HG03159 (cell line): ENCODE data around the gene DIP2C.

Experiments used
- ATAC-seq: cut with Tn5 transposase; IDR thresholded peaks from one replicate; pipeline ENCODE4 v1.9.1; 2021; ENCODE audit warnings: mild to moderate bottlenecking, moderate library complexity; ENCODE audit not compliant: unreplicated experiment

DIP2C gene

DNA sequence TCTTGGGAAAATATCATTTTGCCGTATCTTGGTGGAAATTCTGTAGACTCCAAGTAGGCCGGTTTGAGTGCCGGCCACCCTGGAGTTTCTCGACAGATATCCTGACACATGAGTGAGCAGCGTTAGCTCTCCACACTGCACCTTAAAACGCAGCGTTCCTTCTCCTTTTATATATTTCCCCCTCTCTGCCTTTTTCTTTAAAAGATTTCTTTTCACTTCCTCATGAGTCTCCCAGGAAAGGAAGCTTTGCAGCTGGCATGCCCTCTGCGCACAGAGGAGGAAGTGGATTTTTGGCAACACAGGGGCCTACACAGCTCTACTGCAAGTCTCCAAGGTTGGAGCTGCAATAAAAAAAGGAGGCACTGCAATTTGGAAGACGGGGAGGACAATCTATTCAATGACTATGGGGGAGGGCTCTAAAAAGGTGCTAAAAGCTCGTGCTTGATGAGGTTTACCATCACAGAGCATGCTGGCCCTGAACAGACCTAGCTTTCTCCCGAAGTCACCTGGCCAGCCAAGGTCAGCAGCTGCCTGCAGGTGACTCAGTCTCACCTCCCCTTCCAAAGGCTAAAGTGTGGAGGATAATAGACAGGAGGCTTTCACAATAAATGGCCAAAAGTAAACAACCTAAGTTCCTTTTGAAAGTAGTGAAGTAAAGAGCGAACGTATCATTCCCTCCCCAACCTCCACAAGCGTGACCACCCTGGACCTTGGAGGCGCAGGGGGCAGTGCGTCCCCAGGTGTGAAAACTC is 301.4 kb downstream of the DIP2C start:
- no peak for ATAC-seq

DNA sequence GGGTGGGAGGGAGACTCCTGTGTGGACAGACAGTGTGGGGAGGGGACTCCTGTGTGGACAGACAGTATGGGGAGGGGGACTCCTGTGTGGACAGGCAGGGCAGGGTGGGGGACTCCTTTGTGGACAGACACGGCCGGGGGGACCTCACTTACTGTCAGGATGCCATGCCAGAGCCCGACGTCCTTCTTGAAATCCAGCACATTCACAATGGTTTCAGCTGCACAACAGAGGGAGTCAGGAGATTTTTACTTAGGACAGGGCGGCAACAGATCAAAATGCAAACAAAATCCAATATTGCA is 301.9 kb downstream of the DIP2C start:
- ATAC-seq, result no peak

DNA sequence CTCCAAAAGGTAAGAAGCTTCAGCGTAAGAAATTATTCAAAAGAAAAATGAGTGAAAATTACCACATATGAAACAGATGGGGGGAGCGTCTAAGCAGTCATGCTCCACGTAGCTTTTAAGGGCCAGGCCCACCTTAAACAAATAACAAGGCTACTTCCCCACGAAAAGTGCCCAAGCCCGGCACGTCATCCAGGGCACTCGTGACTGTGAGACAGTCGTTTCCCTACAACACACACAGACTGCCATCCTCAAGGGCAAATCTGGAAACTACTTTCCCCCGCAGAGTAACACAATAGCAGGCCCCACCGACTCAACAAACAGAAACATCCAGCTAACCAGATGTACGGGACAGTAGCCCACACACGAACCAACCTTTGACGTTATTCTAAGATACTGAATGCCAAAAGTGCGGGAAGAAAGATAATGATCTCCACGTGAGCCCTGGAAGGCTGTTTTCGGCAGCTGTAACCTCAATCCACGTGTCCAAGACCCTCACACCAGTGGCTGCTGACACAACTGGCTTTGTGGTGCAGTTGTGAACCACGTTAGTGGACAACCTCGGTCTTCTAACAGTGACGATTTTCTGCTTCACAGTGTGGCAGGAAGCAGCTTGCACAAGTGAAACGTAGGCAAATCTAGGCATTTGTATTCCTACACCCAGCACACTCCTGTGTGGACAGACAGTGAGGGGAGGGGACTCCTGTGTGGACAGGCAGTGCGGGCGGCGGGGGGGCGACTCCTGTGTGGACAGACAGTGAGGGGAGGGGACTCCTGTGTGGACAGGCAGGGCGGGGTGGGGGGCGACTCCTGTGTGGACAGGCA is 302.5 kb downstream of the DIP2C start:
- ATAC-seq, result no peak

DNA sequence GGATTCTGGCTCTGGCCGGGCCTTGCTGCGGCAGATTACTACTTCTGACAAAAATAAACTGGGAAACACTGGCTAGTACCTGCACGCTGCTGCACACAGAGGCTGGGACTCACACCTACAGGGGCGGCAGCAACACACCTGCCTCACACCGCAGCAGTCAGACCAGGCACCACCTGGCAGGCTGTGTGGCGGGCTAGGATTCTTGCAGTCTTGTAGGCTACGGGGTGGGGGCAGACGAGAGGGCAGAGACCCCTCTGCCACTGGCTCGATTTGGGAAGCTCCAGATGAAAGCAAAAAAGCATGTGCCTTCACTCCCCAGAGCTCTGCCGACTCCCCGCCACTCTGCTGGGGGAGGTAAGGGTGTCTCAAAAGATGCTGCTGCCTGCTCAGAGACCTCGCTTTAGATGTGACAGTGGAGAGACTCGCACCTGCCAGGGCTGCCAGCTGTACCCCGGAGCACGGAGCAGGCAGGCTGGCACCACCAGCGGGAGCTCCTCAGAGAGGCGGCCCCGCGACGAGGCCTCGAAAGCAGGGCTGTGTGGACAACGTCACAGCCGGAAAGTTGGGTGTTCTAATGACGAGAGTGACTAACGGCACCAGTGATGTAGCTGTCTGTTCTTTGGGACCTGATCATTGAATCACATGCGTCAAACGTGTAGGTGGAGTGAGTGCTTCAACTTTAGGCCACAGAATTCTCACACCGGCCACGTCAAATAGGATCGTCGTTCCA is 303.7 kb downstream of the DIP2C start:
- ATAC-seq, result no peak

DNA sequence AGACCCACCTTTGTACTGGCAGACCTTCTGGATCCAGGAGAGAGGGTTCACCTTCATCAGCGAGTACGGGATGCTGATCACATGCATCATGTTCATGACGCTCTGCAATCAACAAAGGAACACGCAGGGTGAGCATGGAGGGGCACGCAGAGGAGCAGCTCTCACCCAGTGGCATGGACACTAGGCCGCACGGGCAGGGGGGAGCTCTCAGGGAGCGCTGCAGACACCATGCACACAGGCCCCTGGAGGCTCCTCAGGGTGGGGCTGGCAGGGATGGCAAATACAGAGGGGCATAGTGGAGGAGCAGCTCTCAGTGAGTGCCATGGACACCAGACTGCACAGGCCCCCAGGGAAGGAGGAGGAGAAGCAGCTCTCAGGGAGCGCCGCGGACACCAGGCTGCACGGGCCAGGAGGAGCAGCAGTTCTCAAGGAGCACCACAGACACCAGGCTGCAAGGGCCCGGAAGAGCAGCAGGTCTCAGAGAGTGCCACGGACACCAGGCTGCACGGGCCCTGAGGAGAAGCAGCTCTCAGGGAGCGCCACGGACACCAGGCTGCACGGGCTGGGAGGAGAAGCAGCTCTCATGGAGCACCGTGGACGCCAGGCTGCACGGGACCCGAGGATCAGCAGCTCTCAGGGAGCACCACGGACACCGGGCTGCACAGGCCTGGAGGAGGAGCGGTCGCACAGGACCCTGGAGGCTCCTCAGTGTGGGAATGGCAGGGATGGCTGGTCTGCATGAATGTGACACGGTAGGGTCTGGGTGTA is 304.7 kb downstream of the DIP2C start:
- ATAC-seq, result no peak

DNA sequence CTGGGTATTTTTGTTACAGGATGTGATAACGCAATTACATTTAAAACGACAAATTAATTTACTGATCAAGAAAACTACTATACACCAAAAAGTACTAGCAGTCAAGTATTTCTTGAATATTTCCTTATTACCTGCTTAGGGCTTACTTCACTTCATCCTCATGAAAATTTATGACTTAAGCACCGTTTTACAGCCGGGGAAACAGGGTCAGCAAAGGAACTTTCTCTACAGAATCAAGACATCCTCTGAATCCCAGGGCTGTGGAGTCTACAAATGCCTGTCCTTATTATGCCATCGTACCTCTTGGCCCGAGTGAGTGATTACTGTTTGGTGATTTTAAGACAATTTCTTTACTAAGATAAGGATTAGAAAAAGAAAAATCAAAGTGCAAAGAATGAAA is 305.9 kb downstream of the DIP2C start:
- no peak for ATAC-seq

DNA sequence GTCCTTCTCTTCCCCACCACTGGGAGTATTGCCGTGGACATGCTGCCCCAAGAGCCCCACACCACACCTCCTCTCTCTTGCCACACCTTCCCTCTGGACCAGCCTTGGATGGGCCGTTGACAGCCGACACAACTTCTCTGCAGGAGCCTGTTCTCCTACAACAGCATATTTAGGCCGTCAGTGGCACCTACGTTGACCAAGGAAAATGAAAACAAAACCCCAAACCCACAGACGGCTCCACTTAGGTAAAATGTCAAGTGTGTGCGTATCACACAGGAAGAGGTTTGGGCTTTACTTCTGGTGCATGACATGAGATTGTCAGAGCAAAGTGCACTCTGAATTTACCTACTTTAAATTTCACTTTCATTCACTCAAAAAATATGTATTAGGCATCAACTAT is 307.7 kb downstream of the DIP2C start:
- no peak for ATAC-seq

DNA sequence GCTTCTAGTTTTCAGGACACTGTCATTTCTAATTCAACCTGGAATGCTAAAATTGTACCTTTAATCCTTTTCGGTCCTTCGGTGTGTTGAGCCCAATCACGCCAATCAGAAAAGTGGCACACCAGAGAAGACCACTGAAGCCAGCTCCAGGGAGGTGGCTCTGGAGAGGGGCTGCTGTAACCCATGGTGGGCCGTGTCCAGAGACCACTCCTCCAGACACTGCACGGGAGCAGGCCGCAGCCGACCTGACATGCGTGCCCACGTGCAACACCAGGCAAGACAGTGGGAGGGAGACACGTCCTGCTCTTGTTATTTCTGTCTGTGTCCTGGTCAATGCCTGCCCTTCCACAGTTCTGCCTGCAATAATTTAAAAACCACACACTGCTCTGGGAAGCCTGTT is 308.1 kb downstream of the DIP2C start:
- no peak for ATAC-seq

DNA sequence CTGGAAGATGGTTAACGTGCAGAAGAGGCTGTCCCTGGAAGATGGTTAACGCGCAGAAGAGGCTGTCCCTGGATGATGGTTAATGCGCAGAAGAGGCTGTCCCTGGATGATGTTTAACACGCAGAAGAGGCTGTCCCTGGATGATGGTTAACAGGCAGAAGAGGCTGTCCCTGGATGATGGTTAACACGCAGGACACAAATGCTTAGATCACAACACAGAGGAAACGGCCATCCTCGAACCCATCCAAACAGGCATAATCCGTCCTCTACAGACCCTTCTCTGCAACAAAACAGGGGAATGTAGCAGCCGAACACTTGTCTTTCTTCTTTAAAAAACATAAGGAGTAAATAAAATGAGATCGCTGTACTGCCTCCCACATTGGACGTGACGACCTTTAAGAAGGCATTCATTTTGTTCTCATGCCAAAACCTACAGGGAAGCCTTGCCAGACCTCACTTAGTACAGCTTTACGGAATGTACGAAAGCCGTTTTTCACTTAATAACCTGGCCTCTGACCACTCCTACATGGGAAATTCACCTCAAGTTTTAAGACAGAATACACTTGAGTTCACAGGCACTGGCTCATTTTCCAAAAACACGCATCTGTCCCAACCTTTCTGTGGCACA is 309.0 kb downstream of the DIP2C start:
- ATAC-seq, result no peak

DNA sequence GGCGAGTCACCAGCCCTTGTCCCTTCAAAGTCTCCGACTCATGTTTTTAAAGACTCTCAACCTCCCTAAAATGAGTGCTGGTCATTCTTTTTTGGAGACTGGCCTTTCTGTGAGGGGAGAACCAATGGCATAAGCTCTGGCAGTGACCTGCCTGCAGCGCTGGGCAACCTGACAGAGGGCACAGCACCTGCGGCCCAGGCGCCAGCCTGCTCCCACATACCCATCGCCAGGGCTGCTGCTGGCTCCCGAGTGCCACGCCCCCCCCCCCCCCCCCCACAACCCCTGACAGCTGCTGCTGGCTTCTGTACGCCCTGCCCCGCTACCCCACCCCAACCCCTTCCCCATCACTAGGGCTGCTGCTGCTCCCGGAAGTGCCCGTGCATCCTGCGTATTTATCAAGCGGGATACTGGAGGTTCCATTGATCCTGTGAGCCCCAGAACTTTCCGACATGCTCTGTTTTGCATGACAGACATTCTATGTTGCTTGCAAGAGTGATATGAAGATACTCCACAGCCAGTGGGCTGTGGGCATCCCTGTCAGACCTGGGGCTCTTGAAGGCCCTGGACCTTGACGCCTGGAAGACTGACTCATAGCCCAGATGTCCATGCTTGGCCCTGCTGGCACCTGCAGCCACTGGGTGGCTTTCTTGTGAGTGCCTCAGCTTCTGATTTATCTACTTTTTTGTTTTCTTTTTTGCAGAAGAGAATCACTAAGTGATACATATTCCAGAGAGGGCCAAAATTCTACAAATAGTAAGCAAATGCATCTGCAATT is 310.4 kb downstream of the DIP2C start:
- no peak for ATAC-seq

DNA sequence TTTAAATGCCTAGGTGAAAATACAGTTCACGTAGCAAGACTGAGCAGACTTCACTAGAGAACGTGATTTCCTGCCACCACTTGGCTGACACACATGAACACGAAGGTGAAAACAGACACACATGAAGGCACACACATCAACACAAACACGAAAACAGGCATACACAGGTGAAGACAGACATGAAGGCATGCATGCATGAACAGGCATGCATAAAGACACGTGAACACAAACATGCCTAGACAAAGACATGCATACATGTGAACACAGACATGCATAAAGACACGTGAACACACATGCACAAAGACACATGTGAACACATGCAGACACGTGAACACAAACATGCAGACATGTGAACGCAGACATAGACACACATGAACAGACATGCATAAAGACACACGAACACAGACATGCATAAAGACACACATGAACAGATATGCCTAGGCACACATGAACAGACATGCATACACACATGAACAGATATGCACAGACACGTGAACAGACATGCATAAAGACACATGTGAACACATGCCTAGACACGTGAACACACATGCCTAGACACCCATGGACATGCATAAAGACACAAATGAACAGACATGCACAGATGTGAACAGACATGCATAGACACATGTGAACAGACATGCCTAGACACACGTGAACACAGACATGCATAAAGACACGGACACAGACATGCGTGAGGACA is 311.1 kb downstream of the DIP2C start:
- no peak for ATAC-seq

DNA sequence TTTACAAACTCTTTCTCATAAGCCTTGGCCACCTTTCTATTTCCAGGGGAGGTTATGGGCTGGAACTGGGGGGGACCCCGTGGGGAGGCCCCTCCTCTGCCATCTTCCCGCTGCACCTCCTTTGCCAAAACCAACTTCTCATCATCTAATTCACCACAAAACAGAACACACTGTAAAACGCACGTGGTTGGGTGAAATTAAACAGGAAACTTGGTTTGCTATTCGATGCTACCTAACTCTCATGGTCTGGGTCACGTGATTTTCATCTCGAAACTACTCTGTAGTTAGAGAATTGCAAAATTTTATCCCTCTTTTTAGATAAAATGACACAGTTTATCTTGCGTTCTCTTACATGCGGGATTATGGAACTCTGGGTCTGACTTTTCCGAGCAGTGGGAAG is 312.2 kb downstream of the DIP2C start:
- no peak for ATAC-seq

DNA sequence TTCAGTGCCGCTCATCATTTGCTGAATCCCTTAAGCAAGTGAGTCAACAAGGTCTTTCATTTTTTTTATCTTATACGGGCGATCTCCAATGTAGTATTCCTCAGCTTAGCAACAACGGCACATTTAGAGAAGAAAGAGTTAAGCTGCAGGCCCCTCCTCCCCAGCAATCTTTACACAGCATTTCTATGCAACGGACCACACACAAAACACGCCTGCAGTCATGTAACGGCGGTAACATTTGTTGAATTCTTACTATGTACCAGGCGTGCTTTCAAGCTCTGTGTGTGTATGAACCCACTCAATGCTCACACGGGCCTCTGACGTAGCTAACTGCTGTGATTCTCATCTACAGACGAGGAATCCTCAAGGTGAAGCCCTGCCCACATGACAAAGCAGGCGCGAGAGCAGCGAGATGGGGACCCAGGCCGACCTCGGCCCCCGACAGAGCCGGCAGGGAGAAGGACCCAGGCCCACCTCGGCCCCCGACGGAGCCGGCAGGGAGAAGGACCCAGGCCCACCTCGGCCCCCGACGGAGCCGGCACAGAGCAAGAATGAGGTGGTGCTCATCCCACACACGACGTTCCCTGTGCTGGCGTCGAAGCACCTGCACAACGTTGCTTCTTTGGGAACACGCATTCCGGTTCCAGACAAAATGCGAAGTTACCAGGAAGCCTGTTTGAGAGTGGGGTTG is 313.5 kb downstream of the DIP2C start:
- no peak for ATAC-seq

DNA sequence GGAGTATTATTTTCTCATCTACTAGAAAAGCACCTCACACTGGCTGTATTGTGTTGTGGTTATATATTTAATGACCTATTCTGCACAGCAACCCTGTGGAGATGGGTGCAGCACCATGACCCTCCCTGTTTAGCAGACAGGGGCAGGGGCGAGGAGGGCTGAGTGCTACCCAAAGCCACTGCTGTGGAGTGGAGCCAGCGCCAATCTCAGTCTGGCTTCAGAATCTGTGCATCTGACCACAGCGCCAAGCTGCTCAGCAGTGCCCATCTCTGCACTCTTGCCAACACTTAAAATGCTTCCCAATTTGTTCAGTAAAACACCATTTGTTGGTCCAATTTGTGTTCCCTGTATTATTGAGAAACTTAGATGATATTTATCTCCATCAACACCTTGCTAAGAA is 315.1 kb downstream of the DIP2C start:
- ATAC-seq, result no peak

DNA sequence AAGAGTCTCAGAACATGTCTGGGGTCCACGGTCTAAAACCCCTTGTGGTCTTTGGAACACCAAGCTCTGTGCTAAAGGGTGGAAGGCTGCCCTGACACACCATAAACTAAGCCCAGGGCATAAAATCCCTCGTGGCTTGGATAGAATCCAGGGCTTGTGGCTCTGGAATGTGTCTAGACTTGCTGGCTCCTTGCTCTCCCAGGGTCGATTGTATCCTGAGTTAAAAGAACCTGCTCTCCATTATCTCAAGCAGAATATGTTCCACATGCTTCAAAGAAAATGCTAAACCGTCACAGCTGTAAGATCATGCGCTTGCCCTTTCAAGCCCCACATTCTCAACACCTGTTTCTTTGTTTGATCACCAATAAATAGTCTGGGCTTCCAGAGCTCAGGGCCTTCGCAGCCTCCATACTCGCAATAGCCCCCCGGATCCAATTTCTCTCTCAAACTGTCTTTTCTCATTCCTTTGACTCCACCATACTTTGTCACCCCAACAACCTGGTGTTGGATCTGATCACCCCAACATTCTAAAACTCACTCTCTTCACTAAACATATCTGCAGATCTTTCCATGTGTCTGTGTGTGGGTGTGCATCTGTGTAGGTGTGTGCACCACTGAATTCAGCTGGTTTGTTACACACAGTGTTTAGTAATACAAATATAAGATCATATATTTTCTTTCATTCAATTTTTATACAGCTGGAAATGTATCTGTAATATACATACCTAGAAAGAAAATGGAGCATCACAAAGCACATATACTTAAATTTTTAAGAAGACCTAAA is 315.8 kb downstream of the DIP2C start:
- ATAC-seq, result no peak

DNA sequence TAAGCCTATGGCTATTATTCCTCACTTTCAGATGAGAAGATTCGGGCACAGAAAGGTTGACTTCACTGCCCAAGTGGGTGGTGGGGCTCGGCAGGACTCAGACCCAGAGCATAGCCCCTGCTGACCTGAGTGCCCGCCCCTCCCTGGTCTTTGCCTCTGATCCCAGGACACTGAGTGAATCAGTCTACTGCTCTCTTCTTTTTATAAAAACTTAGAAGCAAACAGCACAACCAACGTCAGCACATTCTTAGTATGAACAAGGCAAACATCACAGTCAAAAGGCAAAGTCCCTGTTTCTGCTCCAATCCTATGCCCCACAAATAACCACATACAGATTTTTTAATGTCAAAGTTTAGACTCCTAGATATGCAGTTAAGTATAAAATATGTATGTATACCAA is 316.5 kb downstream of the DIP2C start:
- ATAC-seq, result no peak

DNA sequence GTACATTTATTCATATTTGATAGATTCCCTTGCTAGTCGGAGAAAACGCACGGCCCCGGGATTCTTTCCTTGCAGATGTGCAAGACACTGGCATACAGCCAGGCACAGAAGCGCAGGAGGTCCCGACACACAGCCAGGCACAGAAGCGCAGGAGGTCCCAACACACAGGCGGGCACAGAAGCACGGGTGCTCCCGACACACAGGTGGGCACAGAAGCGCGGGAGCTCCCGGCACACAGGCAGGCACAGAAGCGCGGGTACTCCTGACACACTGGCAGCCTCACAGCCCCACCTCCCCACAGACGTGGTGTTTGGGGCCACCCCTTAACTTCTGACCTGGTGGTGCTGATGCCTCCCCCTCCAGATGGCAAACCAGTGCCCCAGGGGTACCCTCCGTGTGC is 316.9 kb downstream of the DIP2C start:
- ATAC-seq, result no peak

DNA sequence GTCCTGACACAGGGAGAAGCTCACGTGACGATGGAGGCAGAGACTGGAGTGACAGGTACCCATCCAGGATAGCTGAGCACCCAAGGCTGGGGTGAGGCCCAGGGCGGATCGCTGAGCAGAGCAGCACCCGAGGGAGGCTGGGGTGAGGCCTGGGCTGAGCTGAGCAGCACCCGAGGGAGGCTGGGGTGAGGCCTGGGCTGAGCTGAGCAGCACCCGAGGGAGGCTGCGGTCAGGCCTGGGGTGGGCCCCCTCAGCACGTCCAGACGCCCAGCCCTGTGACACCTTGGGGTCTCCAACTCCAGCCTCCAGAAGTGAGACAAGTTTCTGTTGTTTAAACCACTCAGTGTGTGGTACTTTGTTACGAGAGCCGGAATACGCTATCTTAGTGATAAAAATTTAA is 318.0 kb downstream of the DIP2C start:
- ATAC-seq, result no peak
